WI38 (cell line): ENCODE data around the gene RAB11FIP4.

Experiments
- H3K4me3 ChIP-seq: 2 replicates; pipeline ENCODE4 v1.5.1; 2011; ENCODE audit warnings: low read depth, mild to moderate bottlenecking, control low read depth, low read length
- TF ChIP-seq, protein P1 (sequence below): IDR thresholded peaks from 2 replicates; pipeline ENCODE4 v1.5.1; 2012; ENCODE audit warnings: low read depth, mild to moderate bottlenecking, control low read depth, low read length

The RAB11FIP4 gene

DNA sequence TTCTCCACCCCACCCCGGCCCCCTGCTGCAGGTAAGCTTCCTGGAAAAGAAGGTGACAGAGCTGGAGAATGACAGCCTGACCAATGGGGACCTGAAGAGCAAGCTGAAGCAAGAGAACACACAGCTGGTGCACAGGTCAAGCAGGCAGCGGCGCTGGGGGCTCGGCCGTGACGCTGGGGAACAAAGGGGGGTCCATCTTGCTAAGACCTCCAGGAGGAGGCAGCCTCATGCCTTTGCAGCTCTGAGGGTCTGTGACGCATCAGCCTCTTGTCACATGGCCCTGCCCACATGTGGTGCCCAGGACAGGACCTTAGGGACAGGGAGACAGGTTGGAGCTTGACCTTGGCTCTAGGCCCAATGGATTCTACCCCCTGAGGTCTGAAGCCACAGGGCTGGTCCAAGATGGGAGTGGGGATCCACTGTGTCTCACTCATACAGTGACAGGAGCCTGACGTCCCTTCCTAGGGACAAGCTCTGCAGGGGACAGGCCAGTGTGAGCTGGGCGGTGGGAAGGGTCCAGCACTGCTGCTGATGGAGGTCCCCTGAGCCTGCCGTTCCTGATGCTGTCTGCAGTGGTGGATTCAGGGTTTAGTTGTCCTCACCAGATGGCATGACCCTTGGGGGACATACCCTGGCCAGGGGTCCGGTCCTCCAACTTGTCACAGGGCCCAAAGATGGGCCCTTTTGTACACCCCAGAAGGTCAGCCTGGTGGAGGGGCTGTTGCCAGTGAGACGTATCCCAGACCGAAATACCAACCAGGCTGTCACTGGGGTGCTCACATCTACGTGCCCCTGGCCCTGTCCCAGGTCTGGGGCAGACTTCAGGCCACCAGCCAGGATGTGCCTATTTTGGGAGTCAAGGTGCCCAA lies 132.6 kb downstream of the RAB11FIP4 start:
- TF ChIP-seq, protein P1, sequence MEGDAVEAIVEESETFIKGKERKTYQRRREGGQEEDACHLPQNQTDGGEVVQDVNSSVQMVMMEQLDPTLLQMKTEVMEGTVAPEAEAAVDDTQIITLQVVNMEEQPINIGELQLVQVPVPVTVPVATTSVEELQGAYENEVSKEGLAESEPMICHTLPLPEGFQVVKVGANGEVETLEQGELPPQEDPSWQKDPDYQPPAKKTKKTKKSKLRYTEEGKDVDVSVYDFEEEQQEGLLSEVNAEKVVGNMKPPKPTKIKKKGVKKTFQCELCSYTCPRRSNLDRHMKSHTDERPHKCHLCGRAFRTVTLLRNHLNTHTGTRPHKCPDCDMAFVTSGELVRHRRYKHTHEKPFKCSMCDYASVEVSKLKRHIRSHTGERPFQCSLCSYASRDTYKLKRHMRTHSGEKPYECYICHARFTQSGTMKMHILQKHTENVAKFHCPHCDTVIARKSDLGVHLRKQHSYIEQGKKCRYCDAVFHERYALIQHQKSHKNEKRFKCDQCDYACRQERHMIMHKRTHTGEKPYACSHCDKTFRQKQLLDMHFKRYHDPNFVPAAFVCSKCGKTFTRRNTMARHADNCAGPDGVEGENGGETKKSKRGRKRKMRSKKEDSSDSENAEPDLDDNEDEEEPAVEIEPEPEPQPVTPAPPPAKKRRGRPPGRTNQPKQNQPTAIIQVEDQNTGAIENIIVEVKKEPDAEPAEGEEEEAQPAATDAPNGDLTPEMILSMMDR, result no peak
- H3K4me3 ChIP-seq, result no peak overlapping the region

DNA sequence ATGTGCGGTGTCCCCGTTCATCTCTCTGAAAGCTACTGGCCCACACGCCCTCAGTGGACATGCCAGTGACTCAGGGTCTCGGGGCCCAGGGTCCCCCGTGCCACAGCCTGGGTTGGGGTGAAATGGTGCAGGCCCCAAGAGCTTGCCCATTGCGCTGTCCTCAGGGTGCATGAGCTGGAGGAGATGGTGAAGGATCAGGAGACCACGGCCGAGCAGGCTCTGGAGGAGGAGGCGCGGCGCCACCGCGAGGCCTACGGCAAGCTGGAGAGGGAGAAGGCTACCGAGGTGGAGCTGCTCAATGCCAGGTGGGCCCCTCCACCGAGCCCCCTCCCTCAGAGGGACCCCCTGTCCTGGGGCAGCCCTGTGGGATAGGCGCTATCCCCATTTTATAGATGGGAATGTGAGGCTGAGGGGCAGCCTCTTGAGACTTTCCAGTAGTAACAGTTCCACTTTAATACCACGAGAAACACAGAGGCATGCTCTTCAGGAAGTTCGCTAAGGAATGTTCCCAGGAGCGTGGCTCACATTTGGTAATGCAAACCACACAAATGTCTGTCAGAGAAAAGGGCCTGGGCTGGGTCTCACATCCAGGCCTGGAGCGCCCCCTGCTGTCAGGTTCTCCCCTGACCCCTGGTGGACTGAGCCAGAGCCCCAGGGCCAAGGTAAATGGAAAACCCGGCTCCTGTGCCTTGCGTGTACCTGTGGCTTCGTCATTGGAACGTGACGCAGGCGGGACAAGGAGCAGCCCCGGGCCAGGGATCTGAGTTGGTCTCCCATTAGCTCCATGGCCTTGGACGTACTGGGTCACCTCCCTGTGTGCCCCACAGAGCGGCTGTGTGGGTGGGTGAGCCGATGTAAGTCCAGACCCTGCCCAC lies 133.7 kb downstream of the RAB11FIP4 start:
- H3K4me3 ChIP-seq, result no peak overlapping the region
- TF ChIP-seq, protein P1, result peak; percentile 81

DNA sequence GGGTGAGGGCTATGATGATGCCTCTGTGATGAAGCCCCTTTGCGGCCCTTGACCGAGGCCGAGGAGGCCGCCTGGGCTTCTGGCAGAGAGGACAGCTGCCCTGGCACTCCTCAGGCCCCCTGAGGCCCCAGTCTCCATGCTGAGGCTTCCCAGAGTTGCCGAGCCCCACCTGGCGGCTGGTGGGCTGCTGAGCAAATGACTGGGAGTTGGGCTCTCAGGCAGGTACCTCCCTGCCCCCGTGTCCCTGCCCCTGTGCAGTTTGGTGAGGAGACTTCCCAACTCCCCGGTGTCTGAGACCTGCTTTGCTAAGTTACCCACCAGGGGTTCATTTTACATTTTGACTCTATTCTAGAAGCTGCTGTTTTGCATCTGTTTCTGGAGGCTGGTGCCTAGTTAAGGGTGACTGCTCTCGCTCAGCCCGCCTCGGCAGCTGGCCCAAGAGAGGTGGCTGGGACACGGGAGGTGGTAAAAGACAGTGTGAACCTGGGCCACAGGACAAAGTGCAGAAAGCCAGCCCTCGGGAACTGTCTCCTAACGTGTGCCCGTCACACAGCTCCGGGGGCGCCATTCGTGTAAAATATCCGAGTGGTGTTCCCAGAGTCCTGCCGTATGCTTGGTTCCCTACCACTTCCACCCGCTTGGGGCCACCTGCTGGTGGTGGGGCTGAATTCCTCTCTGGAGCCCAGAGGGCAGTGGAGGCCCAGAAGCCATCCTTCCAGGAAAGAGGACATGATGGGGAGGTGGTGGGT lies 134.5 kb downstream of the RAB11FIP4 start:
- TF ChIP-seq, protein P1, result peak; percentile 23
- H3K4me3 ChIP-seq, result no peak overlapping the region

DNA sequence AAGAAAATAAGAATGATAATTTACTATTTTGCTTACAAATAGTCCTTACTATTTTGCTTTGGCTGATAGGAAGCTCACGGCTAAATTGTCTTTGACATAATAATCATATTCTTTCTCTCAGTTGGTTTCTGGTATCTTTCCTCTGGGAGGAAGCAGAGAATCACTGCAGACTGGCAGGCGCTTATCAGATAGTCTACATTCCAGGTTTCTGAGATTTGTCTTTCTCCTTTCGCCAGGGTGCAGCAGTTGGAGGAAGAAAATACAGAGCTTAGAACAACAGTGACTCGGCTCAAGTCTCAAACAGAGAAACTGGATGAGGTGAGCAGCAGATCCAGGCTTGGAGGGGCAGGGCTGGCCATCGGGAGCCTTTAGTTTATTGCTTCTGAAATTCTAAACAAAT lies 136.1 kb downstream of the RAB11FIP4 start:
- no peak overlapping the region for H3K4me3 ChIP-seq
- TF ChIP-seq, protein P1, result no peak

DNA sequence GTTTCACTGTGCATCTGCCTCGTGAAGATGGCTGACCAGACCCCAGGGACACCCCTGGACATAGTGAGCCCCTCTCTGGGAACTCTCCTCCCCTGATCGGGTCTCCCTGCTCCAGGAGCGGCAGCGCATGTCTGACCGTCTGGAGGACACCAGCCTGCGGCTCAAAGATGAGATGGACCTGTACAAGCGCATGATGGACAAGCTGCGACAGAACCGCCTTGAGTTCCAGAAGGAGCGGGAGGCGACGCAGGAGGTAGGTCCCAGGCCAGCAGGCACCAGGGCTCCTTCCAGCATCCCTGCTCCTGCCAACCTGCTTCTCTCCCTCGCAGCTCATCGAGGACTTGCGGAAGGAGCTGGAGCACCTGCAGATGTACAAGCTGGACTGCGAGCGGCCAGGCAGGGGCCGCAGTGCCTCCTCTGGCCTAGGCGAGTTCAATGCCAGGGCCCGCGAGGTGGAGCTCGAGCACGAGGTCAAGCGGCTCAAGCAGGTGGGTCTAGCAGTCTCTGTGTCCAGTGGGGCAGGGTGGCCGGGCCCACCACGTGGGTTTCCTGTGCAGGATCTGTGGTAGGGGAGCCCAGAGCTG lies 136.9 kb downstream of the RAB11FIP4 start:
- TF ChIP-seq, protein P1, result no peak
- H3K4me3 ChIP-seq, result no peak overlapping the region

DNA sequence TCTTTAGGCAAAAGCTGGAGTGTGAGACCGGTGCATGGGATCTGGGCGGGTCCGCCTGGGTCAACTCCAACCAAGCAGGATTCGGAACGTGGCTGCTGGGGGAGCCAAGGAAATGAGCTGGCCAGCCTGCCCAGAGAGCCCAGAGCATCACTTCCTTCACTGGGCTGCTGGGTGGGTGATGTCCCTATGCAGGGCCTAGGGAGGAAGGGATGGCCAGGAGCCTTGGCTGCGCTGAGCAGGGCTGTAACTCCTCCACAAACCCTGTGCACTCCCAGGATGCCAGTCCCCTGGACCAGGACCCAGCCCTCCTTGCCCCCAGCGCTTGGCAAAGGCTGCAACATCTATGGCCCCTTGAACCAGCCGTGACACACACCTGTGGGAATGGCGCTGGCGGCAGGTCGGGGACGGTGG lies 138.4 kb downstream of the RAB11FIP4 start:
- no peak overlapping the region for H3K4me3 ChIP-seq
- TF ChIP-seq, protein P1, result no peak
